ENCODE data around the gene CITED2. TPM values are rescaled to one million over a fixed set of nuclear protein-coding genes. Genes with fewer than 3 reads are reported as not detected.

Gene CITED2
- total and polyA plus RNA-seq, 2 of the 8 experiments (the other 6 are each of a cell fraction or from before 2014, with no cell fraction given): 89.1 to 115 TPM

GRCh38 chr6:139392794-139393193, 18.3 kb upstream of the CITED2 start (continued):
- TF ChIP-seq EGR1 (IDR thresholded peaks at IDR 0.05; ENCODE audit: borderline replicate concordance, low read depth, low read length) (no peak), FOSL1 (IDR thresholded peaks at IDR 0.05; ENCODE audit: insufficient read depth, low read depth, low read length) (no peak)
